OCI-LY3 (cell line): ENCODE results near the gene GNS.

ENCODE experiments used
- CTCF ChIP-seq: fragments of 200-600, 300-600 bp; sonication (generic); IDR thresholded peaks from 2 replicates; pipeline ENCODE4 v1.5.1; 2014; ENCODE audit warnings: antibody characterized with exemption, low read length, low read depth
- EZH2phosphoT487 ChIP-seq: fragments of 200-600 bp; shearing (Covaris generic); IDR thresholded peaks from 2 replicates; pipeline ENCODE4 v1.6.1; 2018; ENCODE audit warnings: antibody characterized with exemption, mixed run types, low read depth

GRCh38 chr12:64720884-64721283 is 38.3 kb downstream of the GNS start:
- TF ChIP-seq CTCF (no peak), EZH2phosphoT487 (no peak)
